NOMO-1 (cell line): ENCODE data around the gene NACC1.
A peak's percentile ranks its signal among the peaks of the same experiment; 100 is the strongest.

ENCODE experiments used
- DNase-seq, 2 experiments: peaks; one replicate each; lab custom pipeline; 2025; ENCODE audit not compliant: unreplicated experiment in 2 of 2; lab: John Stamatoyannopoulos, UW

Gene NACC1

GRCh38 chr19:13087795-13088537 is 30.1 kb upstream of the NACC1 start:
- DNase-seq: no peak

GRCh38 chr19:13089139-13089856 is 28.8 kb upstream of the NACC1 start:
- DNase-seq: no peak

- no peak for DNase-seq
Measured at GRCh38 chr19:13089857-13090507, 28.1 kb upstream of the NACC1 start.

GRCh38 chr19:13090511-13091231 is 27.4 kb upstream of the NACC1 start:
- DNase-seq: peak in 1 of 2 experiments; percentile 35

- no peak for DNase-seq
Measured at GRCh38 chr19:13091400-13092157, 26.5 kb upstream of the NACC1 start.

- no peak for DNase-seq
Measured at GRCh38 chr19:13092158-13092543, 25.9 kb upstream of the NACC1 start.

- DNase-seq: no peak
Measured at GRCh38 chr19:13092606-13093235, 25.3 kb upstream of the NACC1 start.

GRCh38 chr19:13093407-13094105 is 24.5 kb upstream of the NACC1 start:
- peak; percentile 68 to 73 for DNase-seq

- DNase-seq: no peak
Measured at GRCh38 chr19:13094106-13094504, 24.0 kb upstream of the NACC1 start.

GRCh38 chr19:13094771-13095392 is 23.2 kb upstream of the NACC1 start:
- no peak for DNase-seq

- DNase-seq: no peak
Measured at GRCh38 chr19:13095393-13095784, 22.7 kb upstream of the NACC1 start.

GRCh38 chr19:13095934-13096927 is 21.8 kb upstream of the NACC1 start:
- peak; percentile 57 to 62 for DNase-seq

GRCh38 chr19:13097033-13097462 is 21.0 kb upstream of the NACC1 start:
- DNase-seq: peak in 1 of 2 experiments; percentile 33

- peak; percentile 42 to 70 for DNase-seq
Measured at GRCh38 chr19:13097463-13098258, 20.4 kb upstream of the NACC1 start.

- DNase-seq: peak; percentile 58 to 70
Measured at GRCh38 chr19:13098277-13099072, 19.6 kb upstream of the NACC1 start.
